Measurements from ENCODE around the gene PHLDA3.

- TF ChIP-seq CTCF (conservative IDR thresholded peaks at IDR 0.05; ENCODE audit: low read depth, low read length) (no peak), POLR2A (IDR thresholded peaks at IDR 0.05; ENCODE audit: low read depth, low read length) (no peak), RFX5 (IDR thresholded peaks at IDR 0.05; ENCODE audit: low read depth, low read length) (no peak), MAZ (IDR thresholded peaks at IDR 0.05; ENCODE audit: borderline replicate concordance, low read depth, low read length) (no peak)
Measured at GRCh38 chr1:201452866-201453265, 16.1 kb downstream of the PHLDA3 start.
